GM12864 (cell line): ENCODE data around the gene MPL.
A peak's percentile ranks its signal among the peaks of the same experiment; 100 is the strongest.

ENCODE experiments used
- DNase-seq: peaks from one replicate; pipeline ENCODE4 v3.0.0-alpha.2; 2011; ENCODE audit warnings: low read depth
- H3K4me3 ChIP-seq: 2 replicates; pipeline ENCODE4 v1.5.1; 2011; ENCODE audit warnings: mild to moderate bottlenecking, low read depth, low read length, control low read depth
- CTCF ChIP-seq: IDR thresholded peaks from 2 replicates; pipeline ENCODE4 v1.5.1; 2011; ENCODE audit warnings: low read depth, mild to moderate bottlenecking, moderate library complexity, low read length, control low read depth, inconsistent platforms; ENCODE audit errors: missing control alignments

MPL gene

GRCh38 chr1:43386676-43387075 is 49.1 kb downstream of the MPL start:
- no peak for DNase-seq
- TF ChIP-seq CTCF = no peak
- no peak overlapping the region for H3K4me3 ChIP-seq

- no peak for DNase-seq
- no peak for TF ChIP-seq CTCF
- H3K4me3 ChIP-seq = peak overlapping the region; percentile 75; the same call in 1 of the 2 replicates
Observed at GRCh38 chr1:43387976-43388599, 50.5 kb downstream of the MPL start.

GRCh38 chr1:43388613-43389012 is 51.0 kb downstream of the MPL start:
- no peak for TF ChIP-seq CTCF
- peak overlapping the region; percentile 75 for H3K4me3 ChIP-seq
- DNase-seq = no peak

GRCh38 chr1:43389326-43390313 is 52.0 kb downstream of the MPL start, which contains the start of the genes MED8 and SZT2:
Gene MED8 (minus strand): TSS chr1:43389800. CDS start chr1:43389764, 36 bp downstream.
Gene SZT2 (plus strand): TSS chr1:43389899. CDS start chr1:43389969, 70 bp downstream.
- TF ChIP-seq CTCF = no peak
- H3K4me3 ChIP-seq = peak within 1 kb of the TSS; percentile 75
- DNase-seq = peak; percentile 87

GRCh38 chr1:43392702-43393101 is 55.1 kb downstream of the MPL start:
- no peak overlapping the region for H3K4me3 ChIP-seq
- DNase-seq = no peak
- no peak for TF ChIP-seq CTCF

- no peak overlapping the region for H3K4me3 ChIP-seq
- no peak for TF ChIP-seq CTCF
- DNase-seq = no peak
Observed at GRCh38 chr1:43395523-43395922, 57.9 kb downstream of the MPL start.
